ENCODE measurements around the gene GPR132. TPM values are rescaled to one million over a fixed set of nuclear protein-coding genes. Genes with fewer than 3 reads are reported as not detected.

The GPR132 gene
- total RNA-seq, 1 experiment from 2014 or later: not detected

Small RNA genes lying within 50 kb of the gene (small RNA-seq; reads per million reads assigned to genes)
- gene AL512356.2: 0 reads per million in 2 experiments

Other genes starting within 250 kb of the GPR132 start
- 20.2 and 20.4 TPM in 2 replicates for gene CEP170B, start 200.2 kb downstream of the GPR132 start, total RNA-seq (2014; rRNA removed; shearing (Covaris generic))
- not detected in 2 replicates for gene PLD4, start 140.6 kb downstream of the GPR132 start, total RNA-seq (2014; rRNA removed; shearing (Covaris generic))
- 12.3 and 13.3 TPM in 2 replicates for gene AHNAK2, start 87.1 kb downstream of the GPR132 start, total RNA-seq (2014; rRNA removed; shearing (Covaris generic))
- gene CLBA1, start 79.6 kb downstream of the GPR132 start, total RNA-seq (2014; rRNA removed; shearing (Covaris generic)): 11.8 and 13.6 TPM in 2 replicates
- 88.0 and 90.8 TPM in 2 replicates for gene CDCA4, start 44.3 kb downstream of the GPR132 start, total RNA-seq (2014; rRNA removed; shearing (Covaris generic))
- gene JAG2, start 103.3 kb upstream of the GPR132 start, total RNA-seq (2014; rRNA removed; shearing (Covaris generic)): 1.3 TPM in 2 replicates
- gene NUDT14, start 115.9 kb upstream of the GPR132 start, total RNA-seq (2014; rRNA removed; shearing (Covaris generic)): 35.2 and 37.4 TPM in 2 replicates
- gene BTBD6, start 183.1 kb upstream of the GPR132 start, total RNA-seq (2014; rRNA removed; shearing (Covaris generic)): 35.1 and 38.2 TPM in 2 replicates
- 22.7 and 23.4 TPM in 2 replicates for gene BRF1, start 235.6 kb upstream of the GPR132 start, total RNA-seq (2014; rRNA removed; shearing (Covaris generic))
- gene PACS2, start 249.3 kb upstream of the GPR132 start, total RNA-seq (2014; rRNA removed; shearing (Covaris generic)): 26.0 and 32.3 TPM in 2 replicates